Epithelial cell of proximal tubule (primary cell): ENCODE measurements around the gene MAPKAPK2. TPM values are rescaled to one million over a fixed set of nuclear protein-coding genes. Genes with fewer than 3 reads are reported as not detected.

ENCODE experiments used
- DNase-seq: peaks from one replicate; pipeline ENCODE4 v3.0.0-alpha.2; 2011; ENCODE audit warnings: low read depth
- H3K4me3 ChIP-seq: 2 replicates; pipeline ENCODE4 v1.5.1; 2011; ENCODE audit warnings: low read depth, mild to moderate bottlenecking, low read length
- CTCF ChIP-seq: conservative IDR thresholded peaks from 2 replicates; pipeline ENCODE4 v1.5.1; 2012; ENCODE audit warnings: low read depth, mild to moderate bottlenecking, low read length
- total RNA-seq: library from RNA; depleted of rRNA; stranded (reverse); fragments of >200 nt; gene quantifications from 2 replicates; pipeline ENCODE4 v1.2.3, GENCODE V29; 2015

MAPKAPK2 gene
- total RNA-seq, 1 donor from 2014 or later, result 45.5 TPM

DNA sequence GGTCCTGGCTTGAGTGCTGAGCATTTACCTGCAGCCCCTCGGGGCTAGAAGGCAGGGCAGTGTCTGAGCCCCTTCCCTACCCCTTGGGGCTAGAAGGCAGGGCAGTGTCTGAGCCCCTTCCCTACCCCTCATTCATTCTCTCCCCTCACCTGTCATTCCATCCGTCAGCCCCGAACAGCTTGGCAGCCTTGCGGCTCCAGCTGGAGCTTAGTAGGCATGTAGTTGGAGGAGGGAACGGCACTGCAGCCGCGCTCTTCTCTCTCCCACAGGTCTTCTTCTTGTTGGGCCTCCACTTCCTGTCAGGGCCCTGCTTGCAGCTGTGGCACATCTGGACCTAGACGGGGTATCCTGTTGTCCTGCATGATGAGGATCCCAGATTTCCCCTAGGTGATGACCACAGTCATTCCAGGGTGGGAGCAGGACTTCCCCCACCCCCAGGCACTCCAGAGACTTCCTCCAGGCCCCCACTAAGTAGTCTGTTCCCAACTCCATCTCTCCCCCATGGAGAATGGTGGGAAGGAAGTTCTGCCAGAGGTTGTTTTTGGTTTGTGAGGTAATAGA is 22.2 kb downstream of the MAPKAPK2 start:
- DNase-seq, result no peak
- no peak for TF ChIP-seq CTCF
- H3K4me3 ChIP-seq, result no peak overlapping the region

- no peak for DNase-seq
- TF ChIP-seq CTCF, result no peak
- no peak overlapping the region for H3K4me3 ChIP-seq
Measured at GRCh38 chr1:206708058-206708457, 23.4 kb downstream of the MAPKAPK2 start.

DNA sequence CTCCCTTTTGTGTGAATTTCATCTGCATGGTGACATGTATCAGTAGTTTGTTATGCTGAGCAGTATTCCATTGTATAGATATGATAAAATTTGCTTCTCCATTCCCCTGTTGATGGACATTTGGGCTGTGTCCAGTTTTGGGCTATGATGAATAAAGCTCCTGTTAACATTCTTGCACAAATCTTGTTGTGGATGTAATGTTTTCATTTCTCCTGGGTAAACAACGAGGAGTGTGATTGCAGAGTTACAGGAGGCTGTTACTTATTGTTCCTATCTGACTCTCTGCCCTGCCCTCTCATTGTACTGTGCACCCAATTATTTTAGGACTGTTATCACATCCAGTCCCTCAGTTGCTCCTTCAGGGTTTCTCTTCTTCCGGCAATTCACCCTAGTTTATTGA is 24.2 kb downstream of the MAPKAPK2 start:
- TF ChIP-seq CTCF, result no peak
- H3K4me3 ChIP-seq, result peak overlapping the region; percentile 12

GRCh38 chr1:206709322-206709721 is 24.6 kb downstream of the MAPKAPK2 start:
- no peak for DNase-seq
- no peak for TF ChIP-seq CTCF

More for the DNA sequence above, 24.2 kb downstream of the MAPKAPK2 start:
- no peak for DNase-seq

GRCh38 chr1:206709772-206710459 is 25.2 kb downstream of the MAPKAPK2 start:
- TF ChIP-seq CTCF, result no peak
- no peak overlapping the region for H3K4me3 ChIP-seq
- DNase-seq, result no peak

More at GRCh38 chr1:206709322-206709721, 24.6 kb downstream of the MAPKAPK2 start:
- peak overlapping the region; percentile 12 for H3K4me3 ChIP-seq

DNA sequence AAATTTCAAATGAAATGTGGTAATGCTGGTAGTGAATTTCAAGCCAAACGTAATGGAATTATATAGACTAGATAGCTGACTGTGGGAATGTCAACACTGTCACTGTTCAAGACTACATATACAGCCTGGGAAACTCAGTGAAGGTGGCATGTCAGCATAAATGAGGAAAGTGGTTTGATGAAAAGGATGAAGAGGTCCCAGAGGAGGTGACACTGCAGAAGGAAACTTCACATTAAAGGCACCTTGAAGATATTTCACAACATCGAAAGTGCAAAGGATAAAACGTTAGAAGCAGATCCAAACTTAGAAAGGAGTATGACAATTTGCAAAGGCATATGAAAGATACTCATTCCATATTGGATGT is 25.7 kb downstream of the MAPKAPK2 start:
- DNase-seq, result no peak
- no peak for TF ChIP-seq CTCF
- no peak overlapping the region for H3K4me3 ChIP-seq

- no peak for TF ChIP-seq CTCF
- DNase-seq, result no peak
Measured at GRCh38 chr1:206713070-206713469, 28.4 kb downstream of the MAPKAPK2 start.

More at GRCh38 chr1:206713070-206713469, 28.4 kb downstream of the MAPKAPK2 start:
- H3K4me3 ChIP-seq, result no peak overlapping the region
